ENCODE data around the gene KLHL6. TPM values are rescaled to one million over a fixed set of nuclear protein-coding genes. Genes with fewer than 3 reads are reported as not detected.
"Not testable (repeated sequence)": the region's sequence is repeated elsewhere in the genome, so short reads cannot be mapped to it uniquely, and the experiment has no call there.

KLHL6 gene
- total RNA-seq, 2 donors from 2014 or later: 0.41 to 1.4 TPM

DNA sequence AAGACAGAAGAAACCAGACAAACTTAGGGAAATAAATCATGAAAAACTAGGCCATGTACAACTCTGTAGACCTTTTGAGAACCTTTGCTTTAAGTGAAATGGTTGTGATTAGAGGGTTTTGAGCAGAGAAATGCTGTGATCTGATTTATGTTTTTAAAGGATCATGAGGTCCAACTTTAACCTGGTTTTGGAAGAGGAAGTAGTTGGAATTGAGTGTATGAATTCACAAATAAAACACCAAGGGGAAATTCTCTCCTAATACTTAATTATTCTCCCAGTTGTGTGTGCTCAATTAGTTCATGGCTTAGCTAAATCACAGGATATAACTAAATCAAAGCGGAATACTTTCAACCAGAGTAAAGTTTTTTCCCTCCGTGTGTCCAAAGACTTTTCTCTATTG lies 81.5 kb downstream of the KLHL6 start:
- no peaks in the 10 kb centered on the region for H3K36me3 ChIP-seq

GRCh38 chr3:183472155-183472554 lies 83.4 kb downstream of the KLHL6 start:
- Histone ChIP-seq H3K9me3 (no peaks in the 10 kb centered on the region), H3K27ac (no peak overlapping the region), H3K36me3 (no peaks in the 10 kb centered on the region), H3K4me3 (no peak overlapping the region), H3K4me1 (no peaks in the 10 kb centered on the region), H3K27me3 (no peaks in the 10 kb centered on the region)
- TF ChIP-seq, protein P1, sequence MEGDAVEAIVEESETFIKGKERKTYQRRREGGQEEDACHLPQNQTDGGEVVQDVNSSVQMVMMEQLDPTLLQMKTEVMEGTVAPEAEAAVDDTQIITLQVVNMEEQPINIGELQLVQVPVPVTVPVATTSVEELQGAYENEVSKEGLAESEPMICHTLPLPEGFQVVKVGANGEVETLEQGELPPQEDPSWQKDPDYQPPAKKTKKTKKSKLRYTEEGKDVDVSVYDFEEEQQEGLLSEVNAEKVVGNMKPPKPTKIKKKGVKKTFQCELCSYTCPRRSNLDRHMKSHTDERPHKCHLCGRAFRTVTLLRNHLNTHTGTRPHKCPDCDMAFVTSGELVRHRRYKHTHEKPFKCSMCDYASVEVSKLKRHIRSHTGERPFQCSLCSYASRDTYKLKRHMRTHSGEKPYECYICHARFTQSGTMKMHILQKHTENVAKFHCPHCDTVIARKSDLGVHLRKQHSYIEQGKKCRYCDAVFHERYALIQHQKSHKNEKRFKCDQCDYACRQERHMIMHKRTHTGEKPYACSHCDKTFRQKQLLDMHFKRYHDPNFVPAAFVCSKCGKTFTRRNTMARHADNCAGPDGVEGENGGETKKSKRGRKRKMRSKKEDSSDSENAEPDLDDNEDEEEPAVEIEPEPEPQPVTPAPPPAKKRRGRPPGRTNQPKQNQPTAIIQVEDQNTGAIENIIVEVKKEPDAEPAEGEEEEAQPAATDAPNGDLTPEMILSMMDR (IDR thresholded peaks at IDR 0.05): no peak
- DNase-seq (ENCODE audit: low spot score): no peak

More for the DNA sequence above, 81.5 kb downstream of the KLHL6 start:
- TF ChIP-seq, protein P1 (IDR thresholded peaks at IDR 0.05): no peak
- DNase-seq (ENCODE audit: low spot score): no peak
- H3K27me3 ChIP-seq: no peaks in the 10 kb centered on the region
- H3K27ac ChIP-seq: no peak overlapping the region
- H3K9me3 ChIP-seq: no peaks in the 10 kb centered on the region
- H3K4me1 ChIP-seq: no peaks in the 10 kb centered on the region
- no peak overlapping the region for H3K4me3 ChIP-seq

DNA sequence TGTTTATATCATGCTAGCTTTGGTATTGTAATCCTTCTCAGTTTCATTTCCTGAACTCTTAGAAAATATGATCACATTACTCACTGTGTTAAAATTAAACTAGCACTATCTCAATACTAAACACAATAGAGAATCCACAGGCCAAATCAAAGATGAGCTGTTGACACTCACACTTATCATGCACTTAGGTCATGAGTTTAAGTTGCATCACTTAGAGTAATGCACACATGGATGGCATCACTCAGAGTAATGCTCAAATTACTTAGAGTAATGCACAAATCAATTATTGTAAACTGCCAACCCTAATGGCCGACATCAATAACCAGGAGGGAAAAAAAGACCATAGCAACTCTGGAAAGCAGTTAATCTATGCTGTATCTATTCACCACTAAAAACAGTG lies 87.1 kb downstream of the KLHL6 start:
- TF ChIP-seq, protein P1 (IDR thresholded peaks at IDR 0.05): no peak
- H3K9me3 ChIP-seq: no peaks in the 10 kb centered on the region
- H3K36me3 ChIP-seq: no peaks in the 10 kb centered on the region
- no peak overlapping the region for H3K27ac ChIP-seq
- no peaks in the 10 kb centered on the region for H3K27me3 ChIP-seq
- H3K4me1 ChIP-seq: no peaks in the 10 kb centered on the region
- no peak overlapping the region for H3K4me3 ChIP-seq
- no peak for DNase-seq (ENCODE audit: low spot score)

DNA sequence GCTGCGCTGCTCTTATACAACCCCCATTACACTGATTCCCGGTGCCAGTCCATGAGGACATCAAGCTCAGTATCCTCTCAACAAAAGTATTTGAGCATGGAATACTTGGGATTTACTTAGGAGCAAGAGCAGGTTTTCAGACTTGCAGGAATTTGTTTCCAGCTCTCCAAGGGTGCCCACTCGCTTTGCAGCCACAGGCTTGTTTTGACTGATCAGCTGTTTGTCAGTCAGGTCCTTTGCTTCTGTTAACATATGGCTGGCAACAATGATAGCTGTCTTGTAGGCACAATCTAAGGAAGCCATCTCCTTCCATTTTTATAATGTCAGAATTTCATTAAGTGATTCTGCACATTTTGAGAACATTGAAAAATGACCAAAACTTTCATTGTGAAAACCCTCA lies 88.9 kb downstream of the KLHL6 start:
- no peak for DNase-seq (ENCODE audit: low spot score)
- no peak overlapping the region for H3K27ac ChIP-seq
- H3K4me3 ChIP-seq: no peak overlapping the region
- no peaks in the 10 kb centered on the region for H3K27me3 ChIP-seq
- TF ChIP-seq, protein P1 (IDR thresholded peaks at IDR 0.05): no peak
- no peaks in the 10 kb centered on the region for H3K36me3 ChIP-seq
- no peaks in the 10 kb centered on the region for H3K4me1 ChIP-seq
- no peaks in the 10 kb centered on the region for H3K9me3 ChIP-seq

DNA sequence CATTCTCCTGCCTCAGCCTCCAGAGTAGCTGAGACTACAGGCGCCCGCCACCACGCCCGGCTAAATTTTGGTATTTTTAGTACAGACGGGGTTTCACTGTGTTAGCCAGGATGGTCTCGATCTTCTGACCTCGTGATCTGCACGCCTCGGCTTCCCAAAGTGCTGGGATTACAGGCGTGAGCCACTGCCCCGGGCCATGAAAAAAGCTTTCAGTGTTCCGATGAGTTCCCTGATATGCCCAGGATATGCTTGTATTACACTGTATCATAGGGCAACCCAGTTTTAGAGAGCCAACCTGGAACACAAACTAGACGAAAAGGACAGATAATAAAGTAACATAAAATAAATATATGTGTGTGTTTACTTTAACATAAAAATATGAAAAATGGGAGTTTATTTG lies 89.8 kb downstream of the KLHL6 start:
- H3K36me3 ChIP-seq; DNase-seq (ENCODE audit: low spot score); H3K27ac ChIP-seq; H3K9me3 ChIP-seq; H3K4me3 ChIP-seq; H3K4me1 ChIP-seq; H3K27me3 ChIP-seq: not testable (repeated sequence)

DNA sequence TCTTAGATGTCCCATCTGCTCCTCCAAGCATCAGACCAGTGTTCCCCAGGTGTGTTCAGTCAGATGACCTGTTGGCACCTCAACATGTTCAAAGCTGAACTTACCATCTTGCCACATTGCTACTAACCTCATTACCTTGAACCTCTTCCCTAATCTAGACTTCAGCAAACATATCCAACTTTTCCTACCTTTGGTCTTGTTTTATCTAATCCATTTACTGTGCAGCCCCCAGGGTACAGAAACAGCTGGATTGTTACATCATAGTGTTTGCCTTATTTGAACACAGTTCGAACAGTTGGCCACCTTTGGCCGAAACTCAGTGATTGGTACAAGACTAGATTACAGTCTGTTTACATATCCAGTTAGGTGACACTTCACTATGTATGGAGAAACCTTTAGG lies 91.0 kb downstream of the KLHL6 start:
- H3K9me3 ChIP-seq: no peaks in the 10 kb centered on the region
- no peak overlapping the region for H3K27ac ChIP-seq
- no peaks in the 10 kb centered on the region for H3K27me3 ChIP-seq
- no peaks in the 10 kb centered on the region for H3K36me3 ChIP-seq
- no peak for DNase-seq (ENCODE audit: low spot score)
- H3K4me3 ChIP-seq: no peak overlapping the region
- no peaks in the 10 kb centered on the region for H3K4me1 ChIP-seq
- TF ChIP-seq, protein P1 (IDR thresholded peaks at IDR 0.05): no peak
